ENCODE data around the gene C12orf50.

- TF ChIP-seq REST (IDR thresholded peaks at IDR 0.05; ENCODE audit: insufficient read depth in 1 of 2, low read depth in 2 of 2, low read length in 2 of 2), result no peak
- no peak for TF ChIP-seq TAF1 (IDR thresholded peaks at IDR 0.05; ENCODE audit: borderline replicate concordance, insufficient read depth, low read length)
- TF ChIP-seq POLR2AphosphoS5 (IDR thresholded peaks at IDR 0.05; ENCODE audit: low read depth, low read length), result no peak
Observed at GRCh38 chr12:87960566-87960965, 68.6 kb downstream of the C12orf50 start.
